H9 (cell line): ENCODE measurements around the gene KCNQ2. TPM values are rescaled to one million over a fixed set of nuclear protein-coding genes. Genes with fewer than 3 reads are reported as not detected.

Source experiments
- DNase-seq: peaks from one replicate; pipeline ENCODE4 v3.0.0-alpha.2; 2017
- H2AFZ ChIP-seq: one replicate; pipeline ENCODE4 v1.6.1; 2013; ENCODE audit warnings: mild to moderate bottlenecking, low read length, control low read depth, moderate library complexity
- H2AK5ac ChIP-seq: 2 replicates; pipeline ENCODE4 v1.6.1; 2013; ENCODE audit warnings: low read length, control low read depth, mixed read lengths; ENCODE audit not compliant: insufficient read length
- H2BK120ac ChIP-seq: one replicate; pipeline ENCODE4 v1.6.1; 2013; ENCODE audit warnings: low read depth, mild to moderate bottlenecking, low read length, control low read depth, inconsistent platforms; ENCODE audit not compliant: poor library complexity, severe bottlenecking
- H2BK12ac ChIP-seq: 2 replicates; pipeline ENCODE4 v1.6.1; 2013; ENCODE audit warnings: low read length, control low read depth, mixed read lengths, low read depth; ENCODE audit not compliant: insufficient read length
- H2BK15ac ChIP-seq: 2 replicates; pipeline ENCODE4 v1.6.1; 2013; ENCODE audit warnings: low read depth, low read length, control low read depth
- H2BK20ac ChIP-seq: one replicate; pipeline ENCODE4 v1.6.1; 2013; ENCODE audit warnings: low read depth, mild to moderate bottlenecking, low read length, control low read depth, inconsistent platforms; ENCODE audit not compliant: poor library complexity, severe bottlenecking
- H2BK5ac ChIP-seq: 2 replicates; pipeline ENCODE4 v1.6.1; 2013; ENCODE audit warnings: low read length, control low read depth, mixed read lengths; ENCODE audit not compliant: insufficient read length
- H3K14ac ChIP-seq: 2 replicates; pipeline ENCODE4 v1.6.1; 2013; ENCODE audit warnings: low read length, control low read depth; ENCODE audit not compliant: insufficient read depth
- H3K18ac ChIP-seq: 2 replicates; pipeline ENCODE4 v1.6.1; 2013; ENCODE audit warnings: low read depth, mild to moderate bottlenecking, mixed read lengths, low read length, control low read depth; ENCODE audit not compliant: insufficient read length
- H3K23ac ChIP-seq: 2 replicates; pipeline ENCODE4 v1.6.1; 2013; ENCODE audit warnings: low read length, control low read depth, mixed read lengths, low read depth; ENCODE audit not compliant: insufficient read length
- H3K23me2 ChIP-seq: 2 replicates; pipeline ENCODE4 v1.6.1; 2013; ENCODE audit warnings: low read depth, mild to moderate bottlenecking, mixed read lengths, low read length, control low read depth; ENCODE audit not compliant: insufficient read length, poor library complexity, severe bottlenecking
- H3K27ac ChIP-seq: 2 replicates; pipeline ENCODE4 v1.5.1; 2013; ENCODE audit warnings: low read length, control low read depth, mixed read lengths, low read depth; ENCODE audit not compliant: insufficient read length
- H3K27me3 ChIP-seq: 2 replicates; pipeline ENCODE4 v1.6.1; 2013; ENCODE audit warnings: low read length, control low read depth, inconsistent platforms; ENCODE audit not compliant: insufficient read depth
- H3K4ac ChIP-seq: 2 replicates; pipeline ENCODE4 v1.6.1; 2013; ENCODE audit warnings: low read depth, mild to moderate bottlenecking, control low read depth, inconsistent platforms, low read length, moderate library complexity
- H3K4me1 ChIP-seq: 2 replicates; pipeline ENCODE4 v1.6.1; 2013; ENCODE audit warnings: low read length, control low read depth, inconsistent platforms; ENCODE audit not compliant: insufficient read depth
- H3K4me2 ChIP-seq: 2 replicates; pipeline ENCODE4 v1.6.1; 2013; ENCODE audit warnings: low read length, control low read depth, mixed read lengths; ENCODE audit not compliant: insufficient read length, insufficient read depth
- H3K56ac ChIP-seq: 2 replicates; pipeline ENCODE4 v1.6.1; 2013; ENCODE audit warnings: low read depth, mild to moderate bottlenecking, mixed read lengths, low read length, control low read depth; ENCODE audit not compliant: insufficient read length
- H3K79me1 ChIP-seq: 2 replicates; pipeline ENCODE4 v1.6.1; 2013; ENCODE audit warnings: low read depth, mild to moderate bottlenecking, moderate library complexity, low read length, control low read depth, inconsistent platforms; ENCODE audit not compliant: insufficient read depth, poor library complexity, severe bottlenecking
- H3K79me2 ChIP-seq: 2 replicates; pipeline ENCODE4 v1.6.1; 2013; ENCODE audit warnings: low read length, control low read depth, inconsistent platforms; ENCODE audit not compliant: insufficient read depth
- H3K9ac ChIP-seq: 2 replicates; pipeline ENCODE4 v1.6.1; 2013; ENCODE audit warnings: low read length, control low read depth, mixed read lengths; ENCODE audit not compliant: insufficient read length; ENCODE audit errors: extremely low read depth
- H3K9me3 ChIP-seq: one replicate; pipeline ENCODE4 v1.6.1; 2013; ENCODE audit warnings: low read depth, low read length, inconsistent platforms; ENCODE audit not compliant: control insufficient read depth
- H3T11ph ChIP-seq: one replicate; pipeline ENCODE4 v1.6.1; 2013; ENCODE audit warnings: mild to moderate bottlenecking, low read length, control low read depth, inconsistent platforms
- H4K20me1 ChIP-seq: one replicate; pipeline ENCODE4 v1.6.1; 2013; ENCODE audit not compliant: control insufficient read depth, insufficient read length, insufficient read depth
- H4K5ac ChIP-seq: 2 replicates; pipeline ENCODE4 v1.6.1; 2013; ENCODE audit warnings: low read depth, mild to moderate bottlenecking, mixed read lengths, low read length, control low read depth; ENCODE audit not compliant: insufficient read length
- H4K8ac ChIP-seq: replicated peaks from 2 replicates; pipeline ENCODE4 v1.6.1; 2013; ENCODE audit warnings: low read length, control low read depth, mixed read lengths, low read depth; ENCODE audit not compliant: insufficient read length
- H4K91ac ChIP-seq: 2 replicates; pipeline ENCODE4 v1.6.1; 2013; ENCODE audit warnings: low read depth, mild to moderate bottlenecking, moderate library complexity, mixed read lengths, low read length, control low read depth; ENCODE audit not compliant: insufficient read length
- H3K27ac Mint-ChIP-seq, 3 experiments: 2 replicates in 2 of 3; 3 replicates in 1 of 3; pipeline ENCODE4 v1.8.0; 2020 to 2021; ENCODE audit warnings: mixed read lengths in 3 of 3, mild to moderate bottlenecking in 1 of 3, moderate library complexity in 1 of 3
- H3K27me3 Mint-ChIP-seq: 2 replicates; pipeline ENCODE4 v1.8.0; 2021; ENCODE audit warnings: low read depth, mild to moderate bottlenecking, moderate library complexity, mixed read lengths
- H3K36me3 Mint-ChIP-seq, 3 experiments: 2 replicates in 2 of 3; 3 replicates in 1 of 3; pipeline ENCODE4 v1.8.0; 2020 to 2021; ENCODE audit warnings: low read depth in 3 of 3, mixed read lengths in 3 of 3; ENCODE audit not compliant: insufficient read depth in 1 of 3
- H3K4me1 Mint-ChIP-seq, 2 experiments: 2 replicates each; pipeline ENCODE4 v1.8.0; 2020; ENCODE audit warnings: mixed read lengths in 2 of 2
- H3K4me3 Mint-ChIP-seq, 2 experiments: 2 replicates in 1 of 2; 3 replicates in 1 of 2; pipeline ENCODE4 v1.8.0; 2020 to 2021; ENCODE audit warnings: mild to moderate bottlenecking in 2 of 2, mixed read lengths in 2 of 2, moderate library complexity in 1 of 2
- H3K9me3 Mint-ChIP-seq, 2 experiments: 2 replicates in 1 of 2; 3 replicates in 1 of 2; pipeline ENCODE4 v1.8.0; 2020; ENCODE audit warnings: mild to moderate bottlenecking in 2 of 2, mixed read lengths in 2 of 2, moderate library complexity in 1 of 2
- WGBS: extraction: QIAGEN DNeasy Blood & Tissue Kit; methylation state at CpG from one replicate; pipeline ENCODE4 v1.1.7; 2013; ENCODE audit warnings: missing lambda C conversion rate, low lambda C conversion rate, mixed read lengths; ENCODE audit not compliant: insufficient read length; ENCODE audit errors: extremely low coverage; 5-methylcytosine and 5-hydroxymethylcytosine counted together
- total RNA-seq: library from RNA; stranded (reverse); gene quantifications from 2 replicates; pipeline ENCODE4 v1.2.1, GENCODE V29; 2021
- TF ChIP-seq, protein P1 (sequence below): fragments of 200-600 bp; sonication (generic); conservative IDR thresholded peaks from 3 replicates; pipeline ENCODE4 v1.8.0; 2021; ENCODE audit warnings: antibody characterized with exemption, mild to moderate bottlenecking

Gene KCNQ2
- total RNA-seq, 1 experiment from 2014 or later, result 69.2 TPM

- no peak for DNase-seq
- no peak overlapping the region for H2BK15ac ChIP-seq
- H3K27ac ChIP-seq, result no peak overlapping the region
- Mint-ChIP-seq H3K4me3 (no peak overlapping the region), H3K27ac (no peak overlapping the region), H3K36me3 (peaks cover 10 to 19% (median 19%) of the 10 kb centered on the region in 3 experiments), H3K4me1 (peaks cover 7 to 20% of the 10 kb centered on the region in 2 experiments), H3K27me3 (peaks cover 33% of the 10 kb centered on the region), H3K9me3 (peaks cover 31 to 35% of the 10 kb centered on the region in 2 experiments)
- H3K4ac ChIP-seq, result no peak overlapping the region
- H4K20me1 ChIP-seq, result no peaks in the 10 kb centered on the region
- no peak overlapping the region for H3T11ph ChIP-seq
- H2BK5ac ChIP-seq, result no peak overlapping the region
- H2BK12ac ChIP-seq, result no peak overlapping the region
- H4K8ac ChIP-seq, result no peak overlapping the region
- peaks cover 17% of the 10 kb centered on the region for H3K9me3 ChIP-seq
- no peaks in the 10 kb centered on the region for H3K27me3 ChIP-seq
- WGBS, result no CpG with 5 or more reads among the region's 11 CpGs
- H3K18ac ChIP-seq, result no peak overlapping the region
- no peaks in the 10 kb centered on the region for H3K79me1 ChIP-seq
- no peak overlapping the region for H2AK5ac ChIP-seq
- H3K23ac ChIP-seq, result no peak overlapping the region
- H2BK120ac ChIP-seq, result no peak overlapping the region
- H2BK20ac ChIP-seq, result no peak overlapping the region
- no peak overlapping the region for H3K4me2 ChIP-seq
- TF ChIP-seq, protein P1, sequence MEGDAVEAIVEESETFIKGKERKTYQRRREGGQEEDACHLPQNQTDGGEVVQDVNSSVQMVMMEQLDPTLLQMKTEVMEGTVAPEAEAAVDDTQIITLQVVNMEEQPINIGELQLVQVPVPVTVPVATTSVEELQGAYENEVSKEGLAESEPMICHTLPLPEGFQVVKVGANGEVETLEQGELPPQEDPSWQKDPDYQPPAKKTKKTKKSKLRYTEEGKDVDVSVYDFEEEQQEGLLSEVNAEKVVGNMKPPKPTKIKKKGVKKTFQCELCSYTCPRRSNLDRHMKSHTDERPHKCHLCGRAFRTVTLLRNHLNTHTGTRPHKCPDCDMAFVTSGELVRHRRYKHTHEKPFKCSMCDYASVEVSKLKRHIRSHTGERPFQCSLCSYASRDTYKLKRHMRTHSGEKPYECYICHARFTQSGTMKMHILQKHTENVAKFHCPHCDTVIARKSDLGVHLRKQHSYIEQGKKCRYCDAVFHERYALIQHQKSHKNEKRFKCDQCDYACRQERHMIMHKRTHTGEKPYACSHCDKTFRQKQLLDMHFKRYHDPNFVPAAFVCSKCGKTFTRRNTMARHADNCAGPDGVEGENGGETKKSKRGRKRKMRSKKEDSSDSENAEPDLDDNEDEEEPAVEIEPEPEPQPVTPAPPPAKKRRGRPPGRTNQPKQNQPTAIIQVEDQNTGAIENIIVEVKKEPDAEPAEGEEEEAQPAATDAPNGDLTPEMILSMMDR, result no peak
- no peak overlapping the region for H4K91ac ChIP-seq
- H3K14ac ChIP-seq, result no peak overlapping the region
- H3K23me2 ChIP-seq, result no peaks in the 10 kb centered on the region
- H3K56ac ChIP-seq, result no peak overlapping the region
- H3K9ac ChIP-seq, result no peak overlapping the region
- H2AFZ ChIP-seq, result no peak overlapping the region
- H4K5ac ChIP-seq, result no peak overlapping the region
- 0 out of 2 replicates have a peak, but pooled peaks cover 1% of the 10 kb centered on the region for H3K79me2 ChIP-seq
- H3K4me1 ChIP-seq, result no peaks in the 10 kb centered on the region
Observed at GRCh38 chr20:63383556-63383955, 88.9 kb downstream of the KCNQ2 start.
